H9 (cell line): ENCODE results near the gene FARS2. TPM values are rescaled to one million over a fixed set of nuclear protein-coding genes. Genes with fewer than 3 reads are reported as not detected.

Source experiments
- DNase-seq: peaks from one replicate; pipeline ENCODE4 v3.0.0-alpha.2; 2017
- H2AFZ ChIP-seq: one replicate; pipeline ENCODE4 v1.6.1; 2013; ENCODE audit warnings: mild to moderate bottlenecking, low read length, control low read depth, moderate library complexity
- H2AK5ac ChIP-seq: 2 replicates; pipeline ENCODE4 v1.6.1; 2013; ENCODE audit warnings: low read length, control low read depth, mixed read lengths; ENCODE audit not compliant: insufficient read length
- H2BK120ac ChIP-seq: one replicate; pipeline ENCODE4 v1.6.1; 2013; ENCODE audit warnings: low read depth, mild to moderate bottlenecking, low read length, control low read depth, inconsistent platforms; ENCODE audit not compliant: poor library complexity, severe bottlenecking
- H2BK12ac ChIP-seq: 2 replicates; pipeline ENCODE4 v1.6.1; 2013; ENCODE audit warnings: low read length, control low read depth, mixed read lengths, low read depth; ENCODE audit not compliant: insufficient read length
- H2BK15ac ChIP-seq: 2 replicates; pipeline ENCODE4 v1.6.1; 2013; ENCODE audit warnings: low read depth, low read length, control low read depth
- H2BK20ac ChIP-seq: one replicate; pipeline ENCODE4 v1.6.1; 2013; ENCODE audit warnings: low read depth, mild to moderate bottlenecking, low read length, control low read depth, inconsistent platforms; ENCODE audit not compliant: poor library complexity, severe bottlenecking
- H2BK5ac ChIP-seq: 2 replicates; pipeline ENCODE4 v1.6.1; 2013; ENCODE audit warnings: low read length, control low read depth, mixed read lengths; ENCODE audit not compliant: insufficient read length
- H3K14ac ChIP-seq: 2 replicates; pipeline ENCODE4 v1.6.1; 2013; ENCODE audit warnings: low read length, control low read depth; ENCODE audit not compliant: insufficient read depth
- H3K18ac ChIP-seq: 2 replicates; pipeline ENCODE4 v1.6.1; 2013; ENCODE audit warnings: low read depth, mild to moderate bottlenecking, mixed read lengths, low read length, control low read depth; ENCODE audit not compliant: insufficient read length
- H3K23ac ChIP-seq: 2 replicates; pipeline ENCODE4 v1.6.1; 2013; ENCODE audit warnings: low read length, control low read depth, mixed read lengths, low read depth; ENCODE audit not compliant: insufficient read length
- H3K23me2 ChIP-seq: 2 replicates; pipeline ENCODE4 v1.6.1; 2013; ENCODE audit warnings: low read depth, mild to moderate bottlenecking, mixed read lengths, low read length, control low read depth; ENCODE audit not compliant: insufficient read length, poor library complexity, severe bottlenecking
- H3K27ac ChIP-seq: 2 replicates; pipeline ENCODE4 v1.5.1; 2013; ENCODE audit warnings: low read length, control low read depth, mixed read lengths, low read depth; ENCODE audit not compliant: insufficient read length
- H3K27me3 ChIP-seq: 2 replicates; pipeline ENCODE4 v1.6.1; 2013; ENCODE audit warnings: low read length, control low read depth, inconsistent platforms; ENCODE audit not compliant: insufficient read depth
- H3K4ac ChIP-seq: 2 replicates; pipeline ENCODE4 v1.6.1; 2013; ENCODE audit warnings: low read depth, mild to moderate bottlenecking, control low read depth, inconsistent platforms, low read length, moderate library complexity
- H3K4me1 ChIP-seq: 2 replicates; pipeline ENCODE4 v1.6.1; 2013; ENCODE audit warnings: low read length, control low read depth, inconsistent platforms; ENCODE audit not compliant: insufficient read depth
- H3K4me2 ChIP-seq: 2 replicates; pipeline ENCODE4 v1.6.1; 2013; ENCODE audit warnings: low read length, control low read depth, mixed read lengths; ENCODE audit not compliant: insufficient read length, insufficient read depth
- H3K56ac ChIP-seq: 2 replicates; pipeline ENCODE4 v1.6.1; 2013; ENCODE audit warnings: low read depth, mild to moderate bottlenecking, mixed read lengths, low read length, control low read depth; ENCODE audit not compliant: insufficient read length
- H3K79me1 ChIP-seq: 2 replicates; pipeline ENCODE4 v1.6.1; 2013; ENCODE audit warnings: low read depth, mild to moderate bottlenecking, moderate library complexity, low read length, control low read depth, inconsistent platforms; ENCODE audit not compliant: insufficient read depth, poor library complexity, severe bottlenecking
- H3K79me2 ChIP-seq: 2 replicates; pipeline ENCODE4 v1.6.1; 2013; ENCODE audit warnings: low read length, control low read depth, inconsistent platforms; ENCODE audit not compliant: insufficient read depth
- H3K9ac ChIP-seq: 2 replicates; pipeline ENCODE4 v1.6.1; 2013; ENCODE audit warnings: low read length, control low read depth, mixed read lengths; ENCODE audit not compliant: insufficient read length; ENCODE audit errors: extremely low read depth
- H3K9me3 ChIP-seq: one replicate; pipeline ENCODE4 v1.6.1; 2013; ENCODE audit warnings: low read depth, low read length, inconsistent platforms; ENCODE audit not compliant: control insufficient read depth
- H3T11ph ChIP-seq: one replicate; pipeline ENCODE4 v1.6.1; 2013; ENCODE audit warnings: mild to moderate bottlenecking, low read length, control low read depth, inconsistent platforms
- H4K20me1 ChIP-seq: one replicate; pipeline ENCODE4 v1.6.1; 2013; ENCODE audit not compliant: control insufficient read depth, insufficient read length, insufficient read depth
- H4K5ac ChIP-seq: 2 replicates; pipeline ENCODE4 v1.6.1; 2013; ENCODE audit warnings: low read depth, mild to moderate bottlenecking, mixed read lengths, low read length, control low read depth; ENCODE audit not compliant: insufficient read length
- H4K8ac ChIP-seq: replicated peaks from 2 replicates; pipeline ENCODE4 v1.6.1; 2013; ENCODE audit warnings: low read length, control low read depth, mixed read lengths, low read depth; ENCODE audit not compliant: insufficient read length
- H4K91ac ChIP-seq: 2 replicates; pipeline ENCODE4 v1.6.1; 2013; ENCODE audit warnings: low read depth, mild to moderate bottlenecking, moderate library complexity, mixed read lengths, low read length, control low read depth; ENCODE audit not compliant: insufficient read length
- H3K27ac Mint-ChIP-seq, 3 experiments: 2 replicates in 2 of 3; 3 replicates in 1 of 3; pipeline ENCODE4 v1.8.0; 2020 to 2021; ENCODE audit warnings: mixed read lengths in 3 of 3, mild to moderate bottlenecking in 1 of 3, moderate library complexity in 1 of 3
- H3K27me3 Mint-ChIP-seq: 2 replicates; pipeline ENCODE4 v1.8.0; 2021; ENCODE audit warnings: low read depth, mild to moderate bottlenecking, moderate library complexity, mixed read lengths
- H3K36me3 Mint-ChIP-seq, 3 experiments: 2 replicates in 2 of 3; 3 replicates in 1 of 3; pipeline ENCODE4 v1.8.0; 2020 to 2021; ENCODE audit warnings: low read depth in 3 of 3, mixed read lengths in 3 of 3; ENCODE audit not compliant: insufficient read depth in 1 of 3
- H3K4me1 Mint-ChIP-seq, 2 experiments: 2 replicates each; pipeline ENCODE4 v1.8.0; 2020; ENCODE audit warnings: mixed read lengths in 2 of 2
- H3K4me3 Mint-ChIP-seq, 2 experiments: 2 replicates in 1 of 2; 3 replicates in 1 of 2; pipeline ENCODE4 v1.8.0; 2020 to 2021; ENCODE audit warnings: mild to moderate bottlenecking in 2 of 2, mixed read lengths in 2 of 2, moderate library complexity in 1 of 2
- H3K9me3 Mint-ChIP-seq, 2 experiments: 2 replicates in 1 of 2; 3 replicates in 1 of 2; pipeline ENCODE4 v1.8.0; 2020; ENCODE audit warnings: mild to moderate bottlenecking in 2 of 2, mixed read lengths in 2 of 2, moderate library complexity in 1 of 2
- CTCF ChIP-seq: fragments of 200-600 bp; sonication (generic); conservative IDR thresholded peaks from 3 replicates; pipeline ENCODE4 v1.8.0; 2021; ENCODE audit warnings: antibody characterized with exemption, mild to moderate bottlenecking
- WGBS: extraction: QIAGEN DNeasy Blood & Tissue Kit; methylation state at CpG from one replicate; pipeline ENCODE4 v1.1.7; 2013; ENCODE audit warnings: missing lambda C conversion rate, low lambda C conversion rate, mixed read lengths; ENCODE audit not compliant: insufficient read length; ENCODE audit errors: extremely low coverage; 5-methylcytosine and 5-hydroxymethylcytosine counted together
- total RNA-seq: library from RNA; stranded (reverse); gene quantifications from 2 replicates; pipeline ENCODE4 v1.2.1, GENCODE V29; 2021

The FARS2 gene
- total RNA-seq, 1 experiment from 2014 or later = 8.5 TPM

GRCh38 chr6:5423251-5423650 lies 161.9 kb downstream of the FARS2 start:
- no peaks in the 10 kb centered on the region for H4K20me1 ChIP-seq
- no peak overlapping the region for H3K4me3 Mint-ChIP-seq
- H3K4ac ChIP-seq = no peak overlapping the region
- TF ChIP-seq CTCF = no peak
- DNase-seq = no peak
- H3K79me2 ChIP-seq = no peaks in the 10 kb centered on the region
- H3K9me3 ChIP-seq = no peaks in the 10 kb centered on the region
- H3K4me2 ChIP-seq = no peak overlapping the region
- H2BK120ac ChIP-seq = no peak overlapping the region
- H2BK5ac ChIP-seq = no peak overlapping the region
- H3K27ac ChIP-seq = no peak overlapping the region
- no peak overlapping the region for H3K56ac ChIP-seq
- H3K14ac ChIP-seq = no peak overlapping the region
- no peak overlapping the region for H2BK12ac ChIP-seq
- H2BK15ac ChIP-seq = no peak overlapping the region
- H3K27me3 Mint-ChIP-seq = no peaks in the 10 kb centered on the region; the same call in 1 of the 2 replicates
- H3K27me3 ChIP-seq = no peaks in the 10 kb centered on the region
- H2AFZ ChIP-seq = no peak overlapping the region
- H4K91ac ChIP-seq = no peak overlapping the region
- no peak overlapping the region for H3K9ac ChIP-seq
- H3T11ph ChIP-seq = no peak overlapping the region
- H4K5ac ChIP-seq = no peak overlapping the region
- H4K8ac ChIP-seq = no peak overlapping the region
- H3K18ac ChIP-seq = no peak overlapping the region
- no peak overlapping the region for H2AK5ac ChIP-seq
- H3K27ac Mint-ChIP-seq = no peak overlapping the region; a peak in 2 of 7 replicates
- H3K79me1 ChIP-seq = no peaks in the 10 kb centered on the region
- no peaks in the 10 kb centered on the region for H3K23me2 ChIP-seq
- H3K4me1 Mint-ChIP-seq = peaks cover 4 to 7% of the 10 kb centered on the region in 2 experiments; a peak in 2 of 4 replicates
- no CpG with 5 or more reads among the region's 4 CpGs for WGBS
- no peak overlapping the region for H3K23ac ChIP-seq
- peaks cover 2 to 8% (median 6%) of the 10 kb centered on the region in 3 experiments; a peak in 6 of 7 replicates for H3K36me3 Mint-ChIP-seq
- H2BK20ac ChIP-seq = no peak overlapping the region
- H3K9me3 Mint-ChIP-seq = peaks cover 5 to 9% of the 10 kb centered on the region in 2 experiments; a peak in 4 of 5 replicates
- no peaks in the 10 kb centered on the region for H3K4me1 ChIP-seq
